Spinal cord (tissue), 10 donors: ENCODE measurements around the gene DIPK2B. TPM values are rescaled to one million over a fixed set of nuclear protein-coding genes. Genes with fewer than 3 reads are reported as not detected.

ENCODE experiments used
- DNase-seq, 6 donors: peaks; one replicate each; pipeline versions ENCODE4 v3.0.0 to v3.0.0-alpha.2; 2013 to 2015; ENCODE audit warnings: low spot score in 6 of 6, low read depth in 4 of 6
- H3K27ac ChIP-seq: one replicate; pipeline ENCODE4 v1.5.1; 2013; ENCODE audit warnings: low read depth, low read length, control low read depth
- H3K27me3 ChIP-seq: one replicate; pipeline ENCODE4 v1.6.1; 2013; ENCODE audit warnings: low read length; ENCODE audit not compliant: control insufficient read depth, insufficient read depth
- H3K36me3 ChIP-seq: one replicate; pipeline ENCODE4 v1.6.1; 2013; ENCODE audit warnings: low read length; ENCODE audit not compliant: control insufficient read depth, insufficient read depth
- H3K4me1 ChIP-seq: one replicate; pipeline ENCODE4 v1.6.1; 2013; ENCODE audit warnings: low read length; ENCODE audit not compliant: control insufficient read depth, insufficient read depth
- H3K4me3 ChIP-seq: one replicate; pipeline ENCODE4 v1.5.1; 2013; ENCODE audit warnings: low read depth, low read length, control low read depth
- H3K9me3 ChIP-seq: one replicate; pipeline ENCODE4 v1.6.1; 2013; ENCODE audit warnings: low read length; ENCODE audit not compliant: control insufficient read depth, insufficient read depth
- WGBS: methylation state at CpG from one replicate; pipeline ENCODE4 v1.1.5; 2013; ENCODE audit warnings: missing lambda C conversion rate; ENCODE audit not compliant: insufficient coverage; 5-methylcytosine and 5-hydroxymethylcytosine counted together
- long read RNA-seq, 4 donors: transcript quantifications; one replicate each; lab custom pipeline, GENCODE V29; 2026
- polyA plus RNA-seq, 2 donors: library from polyadenylated mRNA; unstranded; fragments of 120-200 nt; gene quantifications; one replicate each; pipeline ENCODE4 v1.2.1, GENCODE V29; 2013; ENCODE audit not compliant: insufficient read length in 2 of 2
- total RNA-seq, 2 donors: library from RNA; depleted of rRNA in 1 of 2; stranded (reverse); fragments of 120-200 nt in 1 of 2; fragments of >200 nt in 1 of 2; gene quantifications; one replicate each; pipeline versions ENCODE4 v1.2.3 to v1.2.4, GENCODE V29; 2013 to 2014
- donor health status: healthy.

Gene DIPK2B
- total RNA-seq (1 to 10 TPM; 5.6 to 9.3 TPM), polyA plus RNA-seq (10 to 100 TPM in 1 of 2 donors, 1 to 10 TPM in 1; 6.2 to 12.3 TPM)
- long read RNA-seq, donor 1, full-length matches to known transcripts: 2 of 2 reads
- long read RNA-seq, donor 1, partial matches to known transcripts: 0 of 2 reads
- long read RNA-seq, donor 1, other reads (novel, unspliced or antisense): 0 of 2 reads
- long read RNA-seq, donor 2: 0 reads
- long read RNA-seq, donor 3, partial matches to known transcripts: 0 of 2 reads
- long read RNA-seq, donor 3, other reads (novel, unspliced or antisense): 0 of 2 reads
- long read RNA-seq, donor 4, full-length matches to known transcripts: 8 of 8 reads
- long read RNA-seq, donor 4, partial matches to known transcripts: 0 of 8 reads
- long read RNA-seq, donor 4, other reads (novel, unspliced or antisense): 0 of 8 reads

GRCh38 chrX:45200741-45201234 lies at the start of gene DIPK2B:
Gene DIPK2B, minus strand, starts transcription at chrX:45200876. Its CDS starts 50 bp downstream, at chrX:45200826.
- WGBS: 71% methylated on average over 9 of the region's 9 CpGs
- Histone ChIP-seq H3K9me3 (no peaks in the 10 kb centered on the region), H3K27ac (no peak within 1 kb of the TSS), H3K4me1 (no peaks in the 10 kb centered on the region), H3K4me3 (peak within 1 kb of the TSS; percentile 11), H3K36me3 (no peaks in the 10 kb centered on the region), H3K27me3 (peaks cover 21% of the 10 kb centered on the region)
- DNase-seq: no peak

- H3K27me3 ChIP-seq: peaks cover 23% of the 10 kb centered on the region
- no peak overlapping the region for H3K4me3 ChIP-seq
- no peaks in the 10 kb centered on the region for H3K4me1 ChIP-seq
- no peak overlapping the region for H3K27ac ChIP-seq
- no peak for DNase-seq
- no peaks in the 10 kb centered on the region for H3K9me3 ChIP-seq
- no peaks in the 10 kb centered on the region for H3K36me3 ChIP-seq
- 54% methylated on average over 3 of the region's 4 CpGs for WGBS
Observed at GRCh38 chrX:45240301-45240700, 39.6 kb upstream of the DIPK2B start.

GRCh38 chrX:45238489-45238888 lies 37.8 kb upstream of the DIPK2B start:
- H3K9me3 ChIP-seq: no peaks in the 10 kb centered on the region

GRCh38 chrX:45233531-45233930 lies 32.9 kb upstream of the DIPK2B start:
- no peak for DNase-seq
- Histone ChIP-seq H3K27me3 (peaks cover 26% of the 10 kb centered on the region), H3K27ac (no peak overlapping the region), H3K4me1 (no peaks in the 10 kb centered on the region), H3K9me3 (no peaks in the 10 kb centered on the region), H3K36me3 (no peaks in the 10 kb centered on the region), H3K4me3 (no peak overlapping the region)
- 25% methylated on average over 1 of the region's 2 CpGs for WGBS

More at GRCh38 chrX:45238489-45238888, 37.8 kb upstream of the DIPK2B start:
- Histone ChIP-seq H3K27me3 (peaks cover 23% of the 10 kb centered on the region), H3K27ac (no peak overlapping the region), H3K4me3 (no peak overlapping the region), H3K36me3 (no peaks in the 10 kb centered on the region), H3K4me1 (no peaks in the 10 kb centered on the region)
- WGBS: 50% methylated on average over 1 of the region's 1 CpG
- no peak for DNase-seq

- Histone ChIP-seq H3K27ac (no peak overlapping the region), H3K27me3 (peaks cover 22% of the 10 kb centered on the region), H3K4me3 (no peak overlapping the region), H3K4me1 (no peaks in the 10 kb centered on the region), H3K9me3 (no peaks in the 10 kb centered on the region), H3K36me3 (no peaks in the 10 kb centered on the region)
- DNase-seq: no peak
- WGBS: 65% methylated on average over 2 of the region's 3 CpGs
Observed at GRCh38 chrX:45232139-45232538, 31.5 kb upstream of the DIPK2B start.

GRCh38 chrX:45230410-45230809 lies 29.7 kb upstream of the DIPK2B start:
- Histone ChIP-seq H3K9me3 (no peaks in the 10 kb centered on the region), H3K4me1 (no peaks in the 10 kb centered on the region), H3K27me3 (peaks cover 10% of the 10 kb centered on the region), H3K27ac (no peak overlapping the region), H3K36me3 (no peaks in the 10 kb centered on the region), H3K4me3 (no peak overlapping the region)
- WGBS: no CpG with 5 or more reads among the region's 1 CpG
- DNase-seq: no peak

- no peak for DNase-seq
- WGBS: 69% methylated on average over 6 of the region's 6 CpGs
- Histone ChIP-seq H3K9me3 (no peaks in the 10 kb centered on the region), H3K36me3 (no peaks in the 10 kb centered on the region), H3K27ac (no peak overlapping the region), H3K27me3 (peaks cover 10% of the 10 kb centered on the region), H3K4me1 (no peaks in the 10 kb centered on the region), H3K4me3 (no peak overlapping the region)
Observed at GRCh38 chrX:45229348-45229747, 28.7 kb upstream of the DIPK2B start.

GRCh38 chrX:45228126-45228525 lies 27.4 kb upstream of the DIPK2B start:
- 72% methylated on average over 4 of the region's 4 CpGs for WGBS
- Histone ChIP-seq H3K36me3 (no peaks in the 10 kb centered on the region), H3K9me3 (no peaks in the 10 kb centered on the region), H3K4me3 (no peak overlapping the region), H3K4me1 (no peaks in the 10 kb centered on the region), H3K27ac (no peak overlapping the region), H3K27me3 (peaks cover 14% of the 10 kb centered on the region)
- DNase-seq: no peak

- H3K27me3 ChIP-seq: peaks cover 5% of the 10 kb centered on the region
- no peaks in the 10 kb centered on the region for H3K4me1 ChIP-seq
- no peak overlapping the region for H3K27ac ChIP-seq
- peaks cover 2% of the 10 kb centered on the region for H3K9me3 ChIP-seq
- no peak for DNase-seq
- no peak overlapping the region for H3K4me3 ChIP-seq
- no peaks in the 10 kb centered on the region for H3K36me3 ChIP-seq
Observed at GRCh38 chrX:45208121-45208856, 7.6 kb upstream of the DIPK2B start.
